HepG2 (cell line): ENCODE data around the gene UGT1A8. TPM values are rescaled to one million over a fixed set of nuclear protein-coding genes. Genes with fewer than 3 reads are reported as not detected.
A peak's percentile ranks its signal among the peaks of the same experiment; 100 is the strongest.

ENCODE experiments used
- ATAC-seq: fragments of 200-7000 bp; cut with Tn5 transposase; 3 replicates; pipeline ENCODE4 v1.9.1; 2020; ENCODE audit warnings: mild to moderate bottlenecking, moderate library complexity
- BruUV-seq: library from RNA; stranded (reverse); fragments of 400-500 nt; replicated peaks from 2 replicates; lab custom pipeline; 2021; lab: Mats Ljungman, UMichigan
- CTCF ChIA-PET: fragments of 300-600 bp; formaldehyde crosslinking; extraction: SDS; loops from one replicate; lab custom pipeline; 2021; ENCODE audit warnings: low total read pairs, inconsistent platforms, low intra/inter-chr PET ratio; lab: Yijun Ruan, JAX
- POLR2A ChIA-PET: fragments of 350-600 bp; sonication (Branson Sonifier 250); formaldehyde crosslinking; loops from one replicate; lab custom pipeline; 2020; ENCODE audit warnings: antibody characterized with exemption, inconsistent platforms; lab: Yijun Ruan, JAX
- DNase-seq: peaks from one replicate; pipeline ENCODE4 v3.0.0-alpha.2; 2015; ENCODE audit warnings: low spot score
- FAIRE-seq: peaks from 3 replicates; lab custom pipeline; 2011; peaks lifted over from hg19 to GRCh38; lab: Jason Lieb, UNC
- H2AFZ ChIP-seq: one replicate; pipeline ENCODE4 v1.6.1; 2011; ENCODE audit warnings: low read length, inconsistent platforms
- H3K27ac ChIP-seq: fragments of 300-600 bp; 3 replicates; pipeline ENCODE4 v1.8.0; 2011; ENCODE audit warnings: mixed run types, mild to moderate bottlenecking, mixed read lengths, low read length, inconsistent platforms; ENCODE audit not compliant: insufficient read depth; ENCODE audit errors: extremely low read length
- H3K27me3 ChIP-seq, 2 experiments: fragments of 200-600 bp in 1 of 2; 2 replicates in 1 of 2; 3 replicates in 1 of 2; pipeline versions ENCODE4 v1.6.0 to v1.8.0; 2011; ENCODE audit warnings: low read length in 2 of 2, mild to moderate bottlenecking in 2 of 2, moderate library complexity in 2 of 2, inconsistent platforms in 1 of 2; ENCODE audit not compliant: insufficient read depth in 2 of 2, control insufficient read depth in 1 of 2
- H3K36me3 ChIP-seq, 2 experiments: fragments of 200-600 bp in 1 of 2; replicated peaks in 1 of 2; 2 replicates in 1 of 2; 3 replicates in 1 of 2; pipeline versions ENCODE4 v1.5.1 to v1.8.0; 2011; ENCODE audit warnings: low read length in 2 of 2, inconsistent platforms in 1 of 2; ENCODE audit not compliant: insufficient read depth in 2 of 2, control insufficient read depth in 1 of 2
- H3K4me1 ChIP-seq: 2 replicates; pipeline ENCODE4 v1.5.1; 2012; ENCODE audit warnings: low read length, inconsistent platforms; ENCODE audit not compliant: insufficient read depth
- H3K4me2 ChIP-seq: 2 replicates; pipeline ENCODE4 v1.6.0; 2011; ENCODE audit warnings: low read depth, low read length, inconsistent platforms
- H3K4me3 ChIP-seq, 3 experiments: fragments of 200-600 bp in 1 of 3; sonication (generic), shearing (Covaris generic) in 1 of 3; replicated peaks in 1 of 3; 2 replicates each; pipeline ENCODE4 v1.5.1; 2011 to 2016; ENCODE audit warnings: low read length in 3 of 3, inconsistent platforms in 2 of 3, low read depth in 2 of 3, mild to moderate bottlenecking in 2 of 3, control low read depth in 1 of 3, mixed read lengths in 1 of 3; ENCODE audit not compliant: insufficient read depth in 1 of 3
- H3K79me2 ChIP-seq: one replicate; pipeline ENCODE4 v1.6.1; 2011; ENCODE audit warnings: low read length, inconsistent platforms; ENCODE audit not compliant: insufficient read depth
- H3K9ac ChIP-seq: 2 replicates; pipeline ENCODE4 v1.6.0; 2011; ENCODE audit warnings: mild to moderate bottlenecking, low read depth, low read length, inconsistent platforms; ENCODE audit not compliant: insufficient read depth
- H3K9me3 ChIP-seq: 2 replicates; pipeline ENCODE4 v1.5.1; 2012; ENCODE audit warnings: mild to moderate bottlenecking, low read length
- H4K20me1 ChIP-seq: 2 replicates; pipeline ENCODE4 v1.6.0; 2011; ENCODE audit warnings: inconsistent platforms, mild to moderate bottlenecking, low read length, moderate library complexity; ENCODE audit not compliant: insufficient read depth
- CREB3 ChIP-seq: sonication (generic); formaldehyde crosslinking; IDR thresholded peaks from 2 replicates; pipeline ENCODE4 v1.5.0; 2020; ENCODE audit warnings: missing genetic modification reagents
- JUNB ChIP-seq: sonication (generic); formaldehyde crosslinking; IDR thresholded peaks from 2 replicates; pipeline ENCODE4 v1.8.0; 2022; ENCODE audit warnings: missing genetic modification reagents, mild to moderate bottlenecking, borderline replicate concordance
- NCOA1 ChIP-seq: sonication (generic); formaldehyde crosslinking; IDR thresholded peaks from 2 replicates; pipeline ENCODE4 v1.9.0; 2021; ENCODE audit warnings: missing genetic modification reagents
- RXRB ChIP-seq: IDR thresholded peaks from 2 replicates; pipeline ENCODE4 v1.6.1; 2016; ENCODE audit warnings: borderline replicate concordance, missing genetic modification reagents, missing compliant biosample characterization
- YEATS2 ChIP-seq: sonication (generic); formaldehyde crosslinking; IDR thresholded peaks from 2 replicates; pipeline ENCODE4 v1.4.0; 2020; ENCODE audit warnings: missing genetic modification reagents, borderline replicate concordance
- ZNF256 ChIP-seq: sonication (generic); formaldehyde crosslinking; conservative IDR thresholded peaks from 2 replicates; pipeline ENCODE4 v1.4.0; 2020; ENCODE audit warnings: missing genetic modification reagents
- ZNF496 ChIP-seq: sonication (generic); formaldehyde crosslinking; IDR thresholded peaks from 2 replicates; pipeline ENCODE4 v1.8.1; 2023; ENCODE audit warnings: mild to moderate bottlenecking, moderate library complexity, missing genetic modification reagents; ENCODE audit not compliant: insufficient replicate concordance
- ZNF510 ChIP-seq: sonication (generic); formaldehyde crosslinking; IDR thresholded peaks from 2 replicates; pipeline ENCODE4 v1.4.0; 2020; ENCODE audit warnings: low read depth, mild to moderate bottlenecking, missing genetic modification reagents
- ZNF614 ChIP-seq: IDR thresholded peaks from 2 replicates; pipeline ENCODE4 v1.6.1; 2018; ENCODE audit warnings: missing biosample characterization, missing genetic modification reagents, inconsistent platforms, borderline replicate concordance
- ZNF720 ChIP-seq: sonication (generic); formaldehyde crosslinking; IDR thresholded peaks from 2 replicates; pipeline ENCODE4 v1.4.0; 2020; ENCODE audit warnings: missing genetic modification reagents
- ZNF841 ChIP-seq: sonication (generic); formaldehyde crosslinking; IDR thresholded peaks from 2 replicates; pipeline ENCODE4 v1.8.1; 2023; ENCODE audit warnings: missing genetic modification reagents, borderline replicate concordance
- ZNF891 ChIP-seq: sonication (generic); formaldehyde crosslinking; IDR thresholded peaks from 2 replicates; pipeline ENCODE4 v1.5.0; 2020; ENCODE audit warnings: mild to moderate bottlenecking, missing genetic modification reagents
- WGBS: methylation state at CpG from one replicate; pipeline ENCODE4 v1.1.6; 2017; ENCODE audit warnings: low lambda C conversion rate; 5-methylcytosine and 5-hydroxymethylcytosine counted together
- in situ Hi-C: cut with HindIII; loops from 2 replicates; pipeline ENCODE4 v1.10.0; 2017; ENCODE audit warnings: low pct_unique_long_range_greater_than_20kb; ENCODE audit not compliant: extremely low pct_ligation_motif_present
- intact Hi-C: fragments of 100-400 bp; cut with micrococcal nuclease; formaldehyde crosslinking; loops from one replicate; pipeline ENCODE4 v1.10.0; 2022; ENCODE audit not compliant: unreplicated experiment
- polyA plus RNA-seq, 8 experiments: library from polyadenylated mRNA; depleted of rRNA in 3 of 8; stranded (reverse) in 7 of 8; unstranded in 1 of 8; fragments of >200 nt; fragmentation: Illumina TruSeq in 4 of 8; extraction: Trizol in 4 of 8; gene quantifications; 2 replicates each; pipeline versions ENCODE4 v1.2.1 to v1.2.3, GENCODE V29; 2011 to 2016; ENCODE audit warnings: low read depth in 4 of 8, missing spikeins in 1 of 8, mixed read lengths in 1 of 8; ENCODE audit not compliant: insufficient read depth in 1 of 8
- total RNA-seq, 5 experiments: library from RNA; depleted of rRNA; stranded (reverse); fragments of >200 nt; fragmentation: Illumina TruSeq; extraction: Trizol; gene quantifications; 2 replicates each; pipeline ENCODE4 v1.2.3, GENCODE V29; 2016; ENCODE audit warnings: low read depth in 1 of 5

UGT1A8 gene
- total and polyA plus RNA-seq, 2 of the 13 experiments (the other 11 are each of a cell fraction or from before 2014, with no cell fraction given): not detected

GRCh38 chr2:233736868-233737653 is 119.6 kb downstream of the UGT1A8 start (continued):
- TF ChIP-seq NCOA1 (CRISPR knock-in tag): 0 out of 2 replicates have a peak, but pooled peaks have one; percentile 31
- 0 out of 2 replicates have a peak, but pooled peaks have one; percentile 20 for TF ChIP-seq YEATS2
- peak; percentile 66 for TF ChIP-seq RXRB (CRISPR knock-in tag)
- TF ChIP-seq ZNF510: 0 out of 2 replicates have a peak, but pooled peaks have one; percentile 8
- TF ChIP-seq JUNB (CRISPR knock-in tag): 0 out of 2 replicates have a peak, but pooled peaks have one; percentile 54

GRCh38 chr2:233740870-233741269 is 123.4 kb downstream of the UGT1A8 start:
- TF ChIP-seq ZNF614 (CRISPR knock-in tag) (no peak), ZNF720 (CRISPR knock-in tag) (no peak), ZNF496 (CRISPR knock-in tag) (no peak), ZNF841 (CRISPR knock-in tag) (no peak), ZNF891 (no peak), CREB3 (CRISPR knock-in tag) (no peak), ZNF256 (no peak)
- Histone ChIP-seq H3K36me3 (no peaks in the 10 kb centered on the region), H4K20me1 (no peaks in the 10 kb centered on the region), H3K27ac (no peak overlapping the region), H3K27me3 (peaks cover 0 to 27% of the 10 kb centered on the region in 2 experiments; a peak in 3 of 5 replicates), H3K4me1 (peaks cover 58% of the 10 kb centered on the region), H3K9ac (no peak overlapping the region), H2AFZ (no peak overlapping the region), H3K9me3 (no peaks in the 10 kb centered on the region), H3K4me3 (no peak overlapping the region), H3K4me2 (no peak overlapping the region), H3K79me2 (no peaks in the 10 kb centered on the region)
- DNase-seq: no peak
- POLR2A ChIA-PET: no interaction called here
- in situ Hi-C loops (no loop called here), intact Hi-C loops (no loop called here)
- no peak for FAIRE-seq
- no peak for ATAC-seq
- CTCF ChIA-PET: no interaction called here
- 70% methylated on average over 2 of the region's 2 CpGs for WGBS
- no TSS peak for BruUV-seq
